PC-3 (cell line): Measurements from ENCODE around the gene DHDH. TPM values are rescaled to one million over a fixed set of nuclear protein-coding genes. Genes with fewer than 3 reads are reported as not detected.
A peak's percentile ranks its signal among the peaks of the same experiment; 100 is the strongest.

Source experiments
- ATAC-seq: fragments of 200-7000 bp; cut with Tn5 transposase; 2 replicates; pipeline ENCODE4 v1.9.1; 2020; ENCODE audit warnings: mild to moderate bottlenecking, moderate library complexity
- BruUV-seq: library from RNA; stranded (reverse); fragments of 400-500 nt; replicated peaks from 2 replicates; lab custom pipeline; 2021; lab: Mats Ljungman, UMichigan
- CTCF ChIA-PET: fragments of 300-600 bp; sonication (Branson Sonifier 250); formaldehyde crosslinking; loops from one replicate; lab custom pipeline; 2022; ENCODE audit warnings: antibody characterized with exemption; lab: Charles Lee
- POLR2A ChIA-PET: fragments of 300-600 bp; sonication (Branson Sonifier 250); formaldehyde crosslinking; loops from one replicate; lab custom pipeline; 2022; ENCODE audit warnings: antibody characterized with exemption; ENCODE audit not compliant: unreplicated experiment; lab: Charles Lee
- DNase-seq: peaks from one replicate; pipeline ENCODE4 v3.0.0-alpha.2; 2015
- H2AFZ ChIP-seq: fragments of 300-600 bp; sonication (generic); 2 replicates; pipeline ENCODE4 v1.6.0; 2016; ENCODE audit warnings: antibody characterized with exemption, low read length
- H3F3A ChIP-seq: fragments of 300-600 bp; sonication (generic); one replicate; pipeline ENCODE4 v1.6.0; 2017; ENCODE audit warnings: antibody characterized with exemption, low read length, control low read depth, mild to moderate bottlenecking; ENCODE audit not compliant: unreplicated experiment
- H3K27ac ChIP-seq: fragments of 300-600 bp; sonication (generic); 2 replicates; pipeline ENCODE4 v1.5.1; 2016; ENCODE audit warnings: mild to moderate bottlenecking, low read length
- H3K27me3 ChIP-seq: fragments of 300-600 bp; sonication (generic); 2 replicates; pipeline ENCODE4 v1.6.1; 2016; ENCODE audit warnings: low read length, mixed read lengths
- H3K36me3 ChIP-seq: fragments of 300-600 bp; sonication (generic); 2 replicates; pipeline ENCODE4 v1.6.1; 2016; ENCODE audit warnings: low read depth, mixed run types, low read length, mixed read lengths
- H3K4me1 ChIP-seq: fragments of 300-600 bp; sonication (generic); 2 replicates; pipeline ENCODE4 v1.5.1; 2016; ENCODE audit warnings: low read length; ENCODE audit not compliant: insufficient read depth
- H3K4me2 ChIP-seq: fragments of 300-600 bp; sonication (generic); 2 replicates; pipeline ENCODE4 v1.6.0; 2016; ENCODE audit warnings: low read length
- H3K4me3 ChIP-seq: fragments of 300-600 bp; sonication (generic); 2 replicates; pipeline ENCODE4 v1.5.1; 2016; ENCODE audit warnings: mild to moderate bottlenecking, low read length, mixed read lengths
- H3K79me2 ChIP-seq: fragments of 300-600 bp; sonication (generic); 2 replicates; pipeline ENCODE4 v1.6.1; 2017; ENCODE audit warnings: low read length, mixed read lengths
- H3K9ac ChIP-seq: fragments of 300-600 bp; sonication (generic); 2 replicates; pipeline ENCODE4 v1.6.0; 2016; ENCODE audit warnings: mild to moderate bottlenecking, low read length
- H3K9me2 ChIP-seq: fragments of 300-600 bp; sonication (generic); replicated peaks from 2 replicates; pipeline ENCODE4 v1.6.1; 2016; ENCODE audit warnings: mixed run types, low read length, mixed read lengths
- H3K9me3 ChIP-seq: fragments of 300-600 bp; sonication (generic); 2 replicates; pipeline ENCODE4 v1.6.1; 2016; ENCODE audit warnings: low read length, mixed read lengths
- H4K20me1 ChIP-seq: fragments of 300-600 bp; sonication (generic); 2 replicates; pipeline ENCODE4 v1.6.1; 2016; ENCODE audit warnings: low read length, mixed read lengths
- EZH2 ChIP-seq: fragments of 300-600 bp; sonication (generic); IDR thresholded peaks from one replicate; pipeline ENCODE4 v1.6.1; 2017; ENCODE audit warnings: antibody characterized with exemption, mild to moderate bottlenecking, low read length; ENCODE audit not compliant: unreplicated experiment
- EZH2phosphoT487 ChIP-seq: fragments of 300-600 bp; sonication (generic); IDR thresholded peaks from 2 replicates; pipeline ENCODE4 v1.6.1; 2018; ENCODE audit warnings: mild to moderate bottlenecking, antibody characterized with exemption, low read length, borderline replicate concordance
- intact Hi-C: fragments of 100-400 bp; cut with micrococcal nuclease; formaldehyde crosslinking; loops from 2 replicates; pipeline ENCODE4 v1.9.0; 2023
- total RNA-seq: library from RNA; depleted of rRNA; stranded (reverse); fragments of >200 nt; gene quantifications from 2 replicates; pipeline ENCODE4 v1.2.3, GENCODE V29; 2014
- TF ChIP-seq, protein P1 (sequence below): fragments of 300-600 bp; sonication (generic); conservative IDR thresholded peaks from 2 replicates; pipeline ENCODE4 v1.5.1; 2017; ENCODE audit warnings: antibody characterized with exemption, low read depth, mild to moderate bottlenecking, low read length

Gene DHDH
- total RNA-seq, 1 experiment from 2014 or later, result 1.8 TPM

DNA sequence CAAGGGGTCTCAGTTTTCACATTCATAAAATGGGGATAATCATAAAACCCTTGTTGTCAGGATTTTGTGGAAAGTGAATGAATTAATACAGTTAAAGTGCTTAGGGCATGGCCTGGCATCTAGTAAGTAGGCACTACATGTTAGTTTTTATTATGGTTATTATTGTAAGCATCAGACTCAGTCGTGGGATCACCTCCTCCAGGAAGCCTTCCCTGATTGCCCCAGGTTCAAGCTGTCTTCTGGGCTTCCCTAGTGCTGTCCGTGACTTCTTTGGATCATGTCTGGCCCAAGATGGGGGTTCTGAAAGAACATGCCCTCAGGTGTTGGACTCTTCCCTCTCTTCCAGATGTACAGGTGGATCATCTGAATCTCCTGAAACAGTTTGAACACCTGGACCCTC lies 22.7 kb upstream of the DHDH start:
- Histone ChIP-seq H3F3A (no peaks in the 10 kb centered on the region), H3K9ac (no peak overlapping the region), H3K9me2 (no peaks in the 10 kb centered on the region), H3K27me3 (no peaks in the 10 kb centered on the region), H3K27ac (no peak overlapping the region), H2AFZ (no peak overlapping the region), H3K4me1 (no peaks in the 10 kb centered on the region), H3K36me3 (no peaks in the 10 kb centered on the region), H3K4me2 (no peak overlapping the region), H3K4me3 (no peak overlapping the region), H3K79me2 (no peaks in the 10 kb centered on the region), H3K9me3 (no peaks in the 10 kb centered on the region), H4K20me1 (no peaks in the 10 kb centered on the region)
- intact Hi-C loops, result no loop called here
- DNase-seq (no peak), ATAC-seq (no peak)
- CTCF ChIA-PET, result interaction anchor here (0.6 kb wide), 1 partner anchor 126 kb away, joined by 5 read pairs; no protein-coding TSS in a partner anchor
- TF ChIP-seq EZH2phosphoT487 (no peak), EZH2 (no peak)
- TF ChIP-seq, protein P1, sequence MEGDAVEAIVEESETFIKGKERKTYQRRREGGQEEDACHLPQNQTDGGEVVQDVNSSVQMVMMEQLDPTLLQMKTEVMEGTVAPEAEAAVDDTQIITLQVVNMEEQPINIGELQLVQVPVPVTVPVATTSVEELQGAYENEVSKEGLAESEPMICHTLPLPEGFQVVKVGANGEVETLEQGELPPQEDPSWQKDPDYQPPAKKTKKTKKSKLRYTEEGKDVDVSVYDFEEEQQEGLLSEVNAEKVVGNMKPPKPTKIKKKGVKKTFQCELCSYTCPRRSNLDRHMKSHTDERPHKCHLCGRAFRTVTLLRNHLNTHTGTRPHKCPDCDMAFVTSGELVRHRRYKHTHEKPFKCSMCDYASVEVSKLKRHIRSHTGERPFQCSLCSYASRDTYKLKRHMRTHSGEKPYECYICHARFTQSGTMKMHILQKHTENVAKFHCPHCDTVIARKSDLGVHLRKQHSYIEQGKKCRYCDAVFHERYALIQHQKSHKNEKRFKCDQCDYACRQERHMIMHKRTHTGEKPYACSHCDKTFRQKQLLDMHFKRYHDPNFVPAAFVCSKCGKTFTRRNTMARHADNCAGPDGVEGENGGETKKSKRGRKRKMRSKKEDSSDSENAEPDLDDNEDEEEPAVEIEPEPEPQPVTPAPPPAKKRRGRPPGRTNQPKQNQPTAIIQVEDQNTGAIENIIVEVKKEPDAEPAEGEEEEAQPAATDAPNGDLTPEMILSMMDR, result no peak
- POLR2A ChIA-PET, result no interaction called here
- BruUV-seq, result no TSS peak

DNA sequence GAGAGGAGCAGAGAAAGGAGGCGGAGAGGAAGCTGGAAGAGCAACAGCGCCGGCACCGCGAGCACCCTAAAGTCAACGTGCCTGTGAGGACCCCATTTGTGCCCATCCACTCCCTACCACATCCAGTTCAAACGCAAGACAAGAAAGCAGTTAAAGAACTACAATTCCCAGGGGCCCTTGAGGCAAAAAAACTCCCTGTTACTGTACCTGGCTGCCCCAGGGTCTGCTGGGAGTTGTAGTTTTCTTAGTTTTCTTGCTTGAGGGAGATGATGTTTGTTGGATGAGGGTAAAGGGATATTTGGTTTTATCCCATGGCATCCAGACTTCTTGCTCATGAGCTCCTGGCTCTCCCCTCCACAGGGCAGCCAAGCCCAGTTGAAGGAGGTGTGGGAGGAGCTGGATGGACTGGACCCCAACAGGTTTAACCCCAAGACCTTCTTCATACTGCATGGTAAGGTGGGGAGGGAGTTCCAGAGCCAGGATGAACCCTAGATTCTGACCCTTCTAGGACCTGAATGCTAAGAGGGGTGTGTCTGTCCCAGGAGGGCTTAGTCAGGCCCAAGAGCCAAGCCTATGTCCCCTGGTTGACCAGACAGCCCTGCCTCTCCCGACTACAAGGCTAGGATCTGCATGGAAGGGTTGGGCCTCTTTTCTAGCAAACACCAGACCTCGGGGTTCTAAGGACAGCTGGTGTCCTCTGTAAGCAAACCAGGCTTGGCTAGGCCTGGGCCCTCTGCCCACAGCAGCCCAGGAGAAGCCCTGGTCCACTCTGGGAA lies 20.2 kb upstream of the DHDH start:
- no peak overlapping the region for H2AFZ ChIP-seq
- no peaks in the 10 kb centered on the region for H3K27me3 ChIP-seq
- H3K4me1 ChIP-seq, result no peaks in the 10 kb centered on the region
- no peak overlapping the region for H3K9ac ChIP-seq
- H3K4me2 ChIP-seq, result no peak overlapping the region
- no peaks in the 10 kb centered on the region for H3K79me2 ChIP-seq
- TF ChIP-seq EZH2 (no peak), EZH2phosphoT487 (no peak)
- TF ChIP-seq, protein P1, result no peak
- no peaks in the 10 kb centered on the region for H3K9me2 ChIP-seq
- no TSS peak for BruUV-seq
- H3K27ac ChIP-seq, result no peak overlapping the region
- no peak overlapping the region for H3K4me3 ChIP-seq
- intact Hi-C loops, result no loop called here
- DNase-seq (peak; percentile 8), ATAC-seq (no peak)
- no peaks in the 10 kb centered on the region for H3K9me3 ChIP-seq
- no peaks in the 10 kb centered on the region for H4K20me1 ChIP-seq
- ChIA-PET POLR2A (no interaction called here), CTCF (no interaction called here)
- no peaks in the 10 kb centered on the region for H3F3A ChIP-seq
- H3K36me3 ChIP-seq, result no peaks in the 10 kb centered on the region

DNA sequence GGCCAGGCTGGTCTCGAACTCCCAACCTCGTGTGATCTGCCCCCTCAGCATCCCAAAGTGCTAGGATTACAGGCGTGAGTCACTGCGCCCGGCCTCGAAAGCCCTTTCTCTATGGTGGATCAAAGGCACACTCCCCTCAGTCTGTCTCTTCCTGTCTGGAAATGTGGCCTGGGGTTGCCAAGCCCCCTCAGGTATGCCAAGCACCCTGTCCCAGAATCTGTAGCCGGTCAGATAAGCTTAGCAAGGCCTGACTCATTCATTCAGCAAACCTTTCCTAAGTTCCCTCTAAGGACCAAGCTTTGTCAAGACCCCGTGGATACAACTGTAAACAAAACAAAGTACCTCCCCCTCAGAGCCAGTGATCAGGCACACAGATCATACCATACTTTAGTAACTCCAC lies 19.3 kb upstream of the DHDH start:
- Histone ChIP-seq H3K27me3 (no peaks in the 10 kb centered on the region), H3K27ac (no peak overlapping the region), H3F3A (no peaks in the 10 kb centered on the region), H3K4me1 (no peaks in the 10 kb centered on the region), H3K9me2 (no peaks in the 10 kb centered on the region), H3K4me2 (no peak overlapping the region), H3K36me3 (no peaks in the 10 kb centered on the region), H3K79me2 (no peaks in the 10 kb centered on the region), H3K9me3 (no peaks in the 10 kb centered on the region), H3K4me3 (no peak overlapping the region), H2AFZ (no peak overlapping the region), H3K9ac (no peak overlapping the region), H4K20me1 (no peaks in the 10 kb centered on the region)
- BruUV-seq, result no TSS peak
- DNase-seq, result no peak
- CTCF ChIA-PET, result no interaction called here
- no peak for ATAC-seq
- TF ChIP-seq, protein P1, result no peak
- TF ChIP-seq EZH2phosphoT487, result no peak
- no peak for TF ChIP-seq EZH2
- POLR2A ChIA-PET, result no interaction called here
- intact Hi-C loops, result no loop called here
